Measurements from ENCODE around the gene PSMD13. TPM values are rescaled to one million over a fixed set of nuclear protein-coding genes. Genes with fewer than 3 reads are reported as not detected.

PSMD13 gene
- total RNA-seq, 4 donors from 2014 or later, result 64.7 to 111 (median 77.7) TPM

- DNase-seq, result no peak
- no peaks in the 10 kb centered on the region for H3K9me3 ChIP-seq
- intact Hi-C loops (cut with DNase I), result no loop called here
- 65 to 76% methylated on average over 1 of the region's 1 CpG for WGBS, 2 donors
- no peak overlapping the region for H3K4me3 ChIP-seq (replicated peaks in 1 of 3)
- TF ChIP-seq, protein P1, sequence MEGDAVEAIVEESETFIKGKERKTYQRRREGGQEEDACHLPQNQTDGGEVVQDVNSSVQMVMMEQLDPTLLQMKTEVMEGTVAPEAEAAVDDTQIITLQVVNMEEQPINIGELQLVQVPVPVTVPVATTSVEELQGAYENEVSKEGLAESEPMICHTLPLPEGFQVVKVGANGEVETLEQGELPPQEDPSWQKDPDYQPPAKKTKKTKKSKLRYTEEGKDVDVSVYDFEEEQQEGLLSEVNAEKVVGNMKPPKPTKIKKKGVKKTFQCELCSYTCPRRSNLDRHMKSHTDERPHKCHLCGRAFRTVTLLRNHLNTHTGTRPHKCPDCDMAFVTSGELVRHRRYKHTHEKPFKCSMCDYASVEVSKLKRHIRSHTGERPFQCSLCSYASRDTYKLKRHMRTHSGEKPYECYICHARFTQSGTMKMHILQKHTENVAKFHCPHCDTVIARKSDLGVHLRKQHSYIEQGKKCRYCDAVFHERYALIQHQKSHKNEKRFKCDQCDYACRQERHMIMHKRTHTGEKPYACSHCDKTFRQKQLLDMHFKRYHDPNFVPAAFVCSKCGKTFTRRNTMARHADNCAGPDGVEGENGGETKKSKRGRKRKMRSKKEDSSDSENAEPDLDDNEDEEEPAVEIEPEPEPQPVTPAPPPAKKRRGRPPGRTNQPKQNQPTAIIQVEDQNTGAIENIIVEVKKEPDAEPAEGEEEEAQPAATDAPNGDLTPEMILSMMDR (IDR thresholded peaks at IDR 0.05), result no peak
- no peak for TF ChIP-seq POLR2A (IDR thresholded peaks at IDR 0.05)
- no peaks in the 10 kb centered on the region for H3K27me3 ChIP-seq
- H3K4me1 ChIP-seq, result peaks cover 15% of the 10 kb centered on the region in 2 donors
- H3K27ac ChIP-seq, result no peak overlapping the region
- H3K36me3 ChIP-seq, result peaks cover 21 to 26% of the 10 kb centered on the region in 2 donors
Observed at GRCh38 chr11:240315-240714, 3.5 kb downstream of the PSMD13 start.

- H3K27me3 ChIP-seq, result no peaks in the 10 kb centered on the region
- intact Hi-C loops (cut with DNase I), result no loop called here
- no peaks in the 10 kb centered on the region for H3K9me3 ChIP-seq
- H3K4me1 ChIP-seq, result peaks cover 12 to 13% of the 10 kb centered on the region in 2 donors
- TF ChIP-seq, protein P1 (IDR thresholded peaks at IDR 0.05), result no peak
- TF ChIP-seq POLR2A (IDR thresholded peaks at IDR 0.05), result no peak
- no peak overlapping the region for H3K27ac ChIP-seq
- peaks cover 33 to 36% of the 10 kb centered on the region in 2 donors for H3K36me3 ChIP-seq
- H3K4me3 ChIP-seq (replicated peaks in 1 of 3), result no peak overlapping the region
- WGBS, 2 donors, result 93 to 97% methylated on average over 5 of the region's 5 CpGs
- DNase-seq, result no peak
Observed at GRCh38 chr11:241634-242033, 4.9 kb downstream of the PSMD13 start.

DNA sequence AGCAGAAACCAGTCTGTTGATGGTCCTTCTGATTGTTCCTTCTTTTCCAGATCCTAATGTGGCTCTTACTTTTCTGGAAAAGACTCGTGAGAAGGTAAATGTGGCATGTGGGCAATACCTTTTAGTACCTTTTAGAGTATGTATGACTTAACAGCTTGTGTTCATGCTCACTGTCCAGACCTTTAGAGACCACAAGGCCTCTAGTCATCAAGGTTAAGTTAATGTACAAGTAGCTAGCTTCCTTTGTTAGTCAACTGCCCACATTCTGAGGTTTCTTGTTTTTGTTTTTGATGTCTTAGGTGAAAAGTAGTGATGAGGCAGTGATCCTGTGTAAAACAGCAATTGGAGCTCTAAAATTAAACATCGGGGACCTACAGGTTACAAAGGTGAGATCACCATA lies 7.6 kb downstream of the PSMD13 start:
- H3K27me3 ChIP-seq, result no peaks in the 10 kb centered on the region
- H3K36me3 ChIP-seq, result peaks cover 55 to 56% of the 10 kb centered on the region in 2 donors
- TF ChIP-seq, protein P1 (IDR thresholded peaks at IDR 0.05), result no peak
- no peak for TF ChIP-seq POLR2A (IDR thresholded peaks at IDR 0.05)
- WGBS, 2 donors, result 92 to 96% methylated on average over 2 of the region's 2 CpGs
- intact Hi-C loops (cut with DNase I), result no loop called here
- no peaks in the 10 kb centered on the region for H3K4me1 ChIP-seq
- H3K27ac ChIP-seq, result no peak overlapping the region
- DNase-seq, result no peak
- no peak overlapping the region for H3K4me3 ChIP-seq (replicated peaks in 1 of 3)
- no peaks in the 10 kb centered on the region for H3K9me3 ChIP-seq

DNA sequence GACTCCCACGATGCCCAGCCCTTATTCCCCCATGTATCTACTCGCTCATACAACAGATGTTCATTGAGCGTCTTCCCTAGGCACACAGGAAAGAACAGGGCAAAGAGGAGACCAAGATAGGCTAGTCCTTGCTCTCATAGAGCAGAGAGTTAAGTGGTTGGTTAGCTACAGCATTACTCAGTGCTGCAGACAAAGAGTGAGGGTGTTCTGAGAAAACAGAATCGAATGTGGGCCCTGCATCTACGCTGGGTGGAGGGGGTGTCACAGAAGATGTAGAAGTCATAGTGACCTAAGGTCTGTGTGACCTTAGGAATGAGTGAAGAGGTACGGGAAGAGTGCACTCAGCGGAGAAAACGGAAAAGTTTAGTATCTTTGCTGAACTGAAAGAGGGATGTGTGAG lies 12.3 kb downstream of the PSMD13 start:
- Histone ChIP-seq H3K4me3 (replicated peaks in 1 of 3) (no peak overlapping the region), H3K9me3 (no peaks in the 10 kb centered on the region), H3K36me3 (peaks cover 68 to 71% of the 10 kb centered on the region in 2 donors), H3K27ac (no peak overlapping the region), H3K27me3 (no peaks in the 10 kb centered on the region), H3K4me1 (no peaks in the 10 kb centered on the region)
- WGBS, 2 donors, result 92 to 96% methylated on average over 8 of the region's 8 CpGs
- intact Hi-C loops (cut with DNase I), result no loop called here
- DNase-seq, result no peak
- TF ChIP-seq POLR2A (IDR thresholded peaks at IDR 0.05), result no peak
- TF ChIP-seq, protein P1 (IDR thresholded peaks at IDR 0.05), result no peak

DNA sequence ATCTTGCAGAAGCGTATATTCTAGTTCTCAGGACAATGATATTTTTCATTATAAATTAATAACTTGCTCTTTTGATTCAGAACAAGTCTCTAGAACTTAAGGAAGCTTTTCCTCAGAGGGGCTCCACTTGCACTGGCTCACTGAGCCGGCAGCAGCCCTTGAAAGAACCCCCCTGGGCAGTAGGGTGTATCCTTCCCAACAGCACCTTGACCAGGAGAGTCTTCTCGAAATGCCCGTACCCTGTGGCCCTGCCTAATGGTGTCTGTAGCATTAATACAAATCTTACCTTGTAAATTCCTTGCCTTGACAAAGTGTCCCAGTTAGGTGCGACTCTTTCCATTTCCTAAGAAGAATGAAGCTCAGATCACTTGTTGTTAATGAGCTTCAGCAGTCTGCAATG lies 13.5 kb downstream of the PSMD13 start:
- no peaks in the 10 kb centered on the region for H3K27me3 ChIP-seq
- intact Hi-C loops (cut with DNase I), result no loop called here
- no peaks in the 10 kb centered on the region for H3K4me1 ChIP-seq
- peaks cover 59 to 63% of the 10 kb centered on the region in 2 donors for H3K36me3 ChIP-seq
- no peak for DNase-seq
- H3K9me3 ChIP-seq, result no peaks in the 10 kb centered on the region
- no peak overlapping the region for H3K4me3 ChIP-seq (replicated peaks in 1 of 3)
- no peak overlapping the region for H3K27ac ChIP-seq
- TF ChIP-seq POLR2A (IDR thresholded peaks at IDR 0.05), result no peak
- 88 to 89% methylated on average over 5 of the region's 5 CpGs for WGBS, 2 donors
